HuH-7 (cell line): Measurements from ENCODE around the gene DLGAP5.

Source experiments
- DNase-seq: peaks from one replicate; pipeline ENCODE4 v3.0.0; 2011; ENCODE audit warnings: low spot score

Gene DLGAP5

DNA sequence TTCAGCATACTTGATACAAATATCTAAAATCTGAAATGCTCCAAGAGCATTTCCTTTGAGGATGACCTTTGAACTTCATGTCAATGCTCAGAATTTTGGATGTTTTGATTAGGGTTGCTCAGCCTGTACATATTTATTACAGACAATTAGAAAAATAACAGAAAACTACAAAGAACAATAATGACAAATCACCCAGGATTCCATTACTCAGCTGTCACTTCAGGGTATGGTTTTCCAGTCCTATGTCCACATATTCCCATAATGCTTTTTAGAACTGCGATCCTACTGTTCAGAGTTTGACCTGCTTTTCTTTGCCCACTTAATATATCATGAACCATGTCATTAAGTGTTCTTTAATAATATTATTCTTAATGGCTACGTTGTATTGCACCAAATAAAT lies 11.4 kb downstream of the DLGAP5 start:
- no peak for DNase-seq

DNA sequence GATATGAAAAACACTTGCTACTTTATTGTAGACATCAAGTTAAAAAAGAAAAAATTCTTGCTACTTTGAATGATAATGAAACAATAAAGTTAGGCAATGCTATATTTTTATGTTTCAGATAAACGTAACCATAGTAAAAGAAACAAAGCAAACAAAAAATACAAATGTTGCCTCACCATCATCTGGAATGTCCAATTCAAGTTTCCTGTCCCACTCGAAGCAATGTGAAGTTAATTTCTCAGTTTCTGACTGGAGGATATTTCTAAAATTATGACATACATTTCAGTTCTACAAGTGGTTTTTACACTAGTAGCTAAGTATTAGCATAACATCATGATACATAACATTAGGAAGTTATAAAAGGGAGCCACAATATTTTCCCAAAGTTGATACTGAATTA lies 20.9 kb downstream of the DLGAP5 start:
- DNase-seq: no peak

DNA sequence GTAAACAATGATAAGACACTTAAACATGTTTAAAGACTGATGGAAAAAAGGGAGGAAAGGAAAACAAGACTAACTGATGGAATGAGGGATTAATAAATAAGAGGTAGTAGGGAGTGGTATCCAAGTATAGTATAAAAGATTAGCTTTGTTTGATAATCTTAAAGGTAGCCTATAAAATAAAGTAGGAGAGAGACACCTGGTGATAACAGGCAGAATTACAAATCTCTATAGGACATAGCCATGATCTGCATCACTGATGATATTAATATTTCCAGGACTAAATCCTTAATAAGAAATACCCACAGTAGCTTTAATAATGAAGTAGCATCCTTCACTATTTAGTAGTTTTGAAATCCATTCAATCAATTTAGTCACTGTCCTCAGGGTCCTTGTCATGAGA lies 30.4 kb downstream of the DLGAP5 start:
- DNase-seq: peak; percentile 12

DNA sequence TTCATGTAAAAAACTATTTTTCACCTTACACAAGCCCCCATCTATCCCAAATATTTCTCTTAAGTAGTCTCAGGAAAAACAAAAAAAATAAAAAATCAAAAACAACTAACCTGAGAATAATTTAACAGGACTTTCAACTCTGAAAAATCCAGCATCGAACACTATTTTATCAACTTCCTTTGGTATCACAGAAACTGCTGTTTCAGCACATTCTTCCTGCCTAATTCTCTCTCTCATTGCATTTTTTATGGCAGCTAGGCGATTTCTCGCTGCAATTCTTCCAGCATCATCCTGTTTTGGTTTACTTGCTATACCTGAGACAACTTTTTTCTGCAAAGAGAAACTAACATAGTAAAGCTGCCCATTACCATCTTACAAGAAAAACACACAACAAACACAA lies 33.0 kb downstream of the DLGAP5 start:
- no peak for DNase-seq

DNA sequence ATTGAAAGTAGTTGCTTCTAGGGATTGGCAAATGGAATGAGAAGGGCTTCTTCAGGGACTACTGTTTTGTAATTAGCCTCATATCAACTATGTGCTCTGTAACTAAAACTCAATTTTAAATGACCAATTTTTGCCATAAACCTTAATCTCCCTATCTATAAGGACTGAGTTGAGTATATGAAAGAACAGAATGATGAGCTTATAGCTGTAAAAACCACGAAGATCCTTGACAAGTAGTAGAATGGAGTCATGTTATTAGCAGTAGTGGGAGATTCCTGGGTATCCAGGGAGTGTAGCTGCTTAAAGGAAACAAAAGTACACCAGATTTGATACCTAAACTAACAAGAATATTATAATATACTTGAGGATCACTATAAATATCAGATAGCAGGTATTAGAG lies 34.3 kb downstream of the DLGAP5 start:
- no peak for DNase-seq

DNA sequence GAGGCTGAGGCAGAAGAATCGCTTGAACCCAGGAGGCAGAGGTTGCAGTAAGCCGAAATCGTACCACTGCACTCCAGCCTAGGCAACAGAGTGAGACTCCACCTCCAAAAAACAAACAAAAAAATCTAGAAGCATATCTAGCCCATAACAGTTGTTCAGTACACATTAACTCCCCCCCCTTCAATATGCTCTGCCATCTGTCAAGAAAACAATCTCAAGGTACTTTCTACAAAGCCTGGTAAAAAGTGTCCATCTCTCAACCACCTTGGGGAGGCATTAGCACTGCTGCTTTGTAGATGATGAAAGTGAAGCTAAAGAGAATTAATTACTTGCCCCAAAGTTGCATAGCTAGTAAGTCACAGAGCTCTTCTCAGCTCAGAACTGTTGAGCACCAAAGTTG lies 37.4 kb downstream of the DLGAP5 start:
- no peak for DNase-seq

DNA sequence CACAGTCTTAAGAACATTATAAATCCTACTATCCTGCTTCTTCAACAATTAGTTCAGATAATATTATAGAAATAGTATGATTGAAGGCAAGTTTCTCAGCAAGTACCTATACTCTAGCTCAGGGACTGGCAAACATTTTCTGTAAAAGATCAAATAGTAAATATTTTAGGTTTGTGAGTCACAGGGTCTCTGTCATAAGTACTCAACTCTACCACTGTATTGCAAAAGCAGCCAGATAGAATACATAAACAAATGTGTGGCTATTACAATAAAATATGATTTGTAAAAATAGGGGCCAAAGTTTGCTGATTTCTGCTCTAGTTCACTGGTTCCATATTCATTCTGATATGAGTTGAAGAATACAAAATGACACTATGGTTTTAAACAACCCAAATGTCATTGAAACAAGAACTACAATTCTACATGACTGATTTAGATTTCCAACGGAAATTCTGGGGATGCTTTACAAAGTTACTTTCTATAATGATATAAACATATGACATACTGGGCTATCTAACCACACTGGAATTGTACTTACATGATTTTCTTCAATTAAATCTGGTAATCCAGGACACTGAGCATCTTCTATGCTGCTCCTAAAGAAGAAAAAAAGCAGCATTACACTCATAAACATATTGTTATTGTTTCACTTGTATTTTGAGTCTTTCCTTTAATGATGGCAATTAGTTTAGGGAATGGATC lies 39.2 kb downstream of the DLGAP5 start:
- no peak for DNase-seq

DNA sequence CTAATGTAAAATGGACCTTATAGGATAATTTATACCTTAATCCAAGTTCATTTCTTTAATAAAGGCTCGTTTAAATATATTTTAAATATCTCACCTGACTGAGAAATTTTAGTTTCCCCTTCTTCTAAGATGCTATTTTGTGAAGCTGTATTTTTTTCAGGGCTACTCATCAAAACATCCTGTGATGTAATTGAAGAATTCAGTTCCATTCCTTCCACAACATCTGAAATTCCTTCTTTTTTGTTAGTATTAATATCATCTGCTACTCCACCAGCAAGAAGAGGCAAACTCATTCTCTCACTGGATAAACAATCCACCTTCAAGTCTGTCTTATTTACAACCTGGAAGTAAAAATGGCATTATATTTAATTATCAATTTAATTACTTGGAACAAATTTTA lies 39.8 kb downstream of the DLGAP5 start:
- DNase-seq: no peak

DNA sequence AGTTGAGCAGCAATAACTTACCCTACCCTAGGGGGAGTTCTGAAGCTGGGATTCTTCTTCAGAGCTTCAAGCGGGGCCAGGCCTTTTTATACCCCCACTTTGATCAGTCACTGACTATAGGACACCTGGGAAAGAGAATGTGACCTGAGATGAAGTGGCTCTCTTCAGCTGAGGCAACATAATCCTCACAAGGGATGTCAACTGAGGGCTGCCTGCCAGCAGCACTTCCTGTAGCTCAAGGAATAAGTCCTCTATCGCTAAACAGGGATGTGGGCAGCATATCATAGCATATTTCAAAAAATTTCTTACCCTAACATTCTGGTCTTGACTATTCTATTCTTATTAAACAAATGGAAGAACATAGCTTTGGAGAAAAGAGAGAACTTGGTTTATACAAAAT lies 45.0 kb downstream of the DLGAP5 start:
- DNase-seq: no peak

DNA sequence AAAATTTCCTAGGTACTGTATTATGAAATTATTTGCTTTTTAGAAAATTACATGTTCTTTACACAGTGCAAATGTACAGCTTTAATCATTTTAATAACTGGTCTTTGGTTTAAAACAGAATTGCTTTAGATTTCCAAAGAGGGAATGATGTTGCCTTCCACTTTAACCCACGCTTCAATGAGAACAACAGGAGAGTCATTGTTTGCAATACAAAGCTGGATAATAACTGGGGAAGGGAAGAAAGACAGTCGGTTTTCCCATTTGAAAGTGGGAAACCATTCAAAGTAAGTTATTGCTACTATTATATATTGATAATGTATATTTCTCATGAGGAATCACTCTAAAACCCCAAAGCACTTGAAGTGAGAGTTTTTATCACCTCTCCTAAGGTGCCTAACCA lies 48.9 kb downstream of the DLGAP5 start:
- DNase-seq: no peak

DNA sequence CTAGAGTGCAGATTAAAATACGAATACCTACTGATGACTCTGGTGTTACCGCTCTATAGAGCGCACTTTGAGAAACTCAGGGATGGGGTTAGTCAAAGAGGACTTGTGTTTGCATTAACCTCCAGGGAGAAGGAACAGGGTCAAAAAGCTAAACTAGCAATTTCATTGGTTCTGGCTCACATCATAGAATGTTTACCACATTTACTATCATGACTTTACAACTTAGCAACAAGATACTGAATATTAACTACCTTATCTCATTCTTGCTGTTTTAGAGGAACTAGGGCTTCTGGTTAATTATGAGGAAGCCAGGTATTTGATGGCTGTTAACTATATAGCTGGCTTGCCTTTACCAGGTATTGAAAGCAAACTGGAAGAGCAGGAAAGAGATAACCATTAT lies 49.6 kb downstream of the DLGAP5 start:
- DNase-seq: no peak

DNA sequence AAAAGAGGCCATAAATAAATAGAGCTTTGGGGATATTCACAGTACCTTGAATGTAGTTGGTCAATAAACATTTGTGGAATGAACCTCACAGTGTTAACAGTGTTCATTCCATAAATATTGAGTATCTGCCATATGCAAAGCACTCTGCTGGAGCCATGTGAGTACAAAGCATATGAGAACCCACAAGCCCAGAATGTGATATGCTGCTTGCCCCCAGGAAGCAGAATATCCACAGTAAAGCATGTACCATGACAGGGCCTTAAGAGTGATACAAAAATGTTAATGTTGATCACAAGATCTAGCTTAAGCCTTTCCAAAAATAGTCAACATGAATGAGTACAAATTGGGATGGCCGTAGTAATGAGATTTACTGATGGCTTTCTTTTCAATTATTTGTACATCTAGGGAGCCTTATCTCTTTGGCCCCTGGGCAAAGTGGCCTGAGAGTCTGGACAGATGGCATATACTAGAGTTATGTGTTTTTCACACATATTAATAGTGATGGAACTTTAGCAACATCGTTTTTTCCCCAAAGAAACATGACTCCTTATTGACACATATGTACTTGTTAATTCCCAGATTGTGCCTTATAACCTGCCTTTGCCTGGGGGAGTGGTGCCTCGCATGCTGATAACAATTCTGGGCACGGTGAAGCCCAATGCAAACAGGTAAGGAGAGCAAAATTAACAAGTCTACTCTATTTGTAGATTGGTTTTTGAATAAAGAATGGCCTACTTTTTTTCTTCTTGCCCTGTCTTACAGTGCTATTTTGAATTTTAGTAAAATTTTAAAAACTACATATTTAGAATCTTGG lies 51.5 kb downstream of the DLGAP5 start:
- no peak for DNase-seq

DNA sequence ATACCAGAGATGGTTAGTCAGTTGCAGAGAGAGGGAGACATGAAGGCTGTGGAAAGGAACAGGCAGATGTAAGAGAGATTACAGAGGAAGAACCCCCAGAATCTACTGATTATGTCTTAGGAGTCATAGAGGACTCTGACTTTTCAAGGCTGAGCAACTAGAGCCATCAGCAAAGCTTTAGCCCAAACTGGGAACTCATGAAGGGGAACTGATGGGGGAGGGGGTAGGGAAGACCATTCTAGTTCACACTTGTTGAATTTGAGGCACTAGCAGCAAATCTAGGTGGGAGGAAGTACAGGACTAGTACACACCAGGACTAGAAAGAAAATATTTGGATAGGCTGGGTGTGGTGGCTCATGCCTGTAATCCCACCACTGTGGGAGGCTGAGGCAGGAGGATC lies 52.2 kb downstream of the DLGAP5 start:
- DNase-seq: no peak

DNA sequence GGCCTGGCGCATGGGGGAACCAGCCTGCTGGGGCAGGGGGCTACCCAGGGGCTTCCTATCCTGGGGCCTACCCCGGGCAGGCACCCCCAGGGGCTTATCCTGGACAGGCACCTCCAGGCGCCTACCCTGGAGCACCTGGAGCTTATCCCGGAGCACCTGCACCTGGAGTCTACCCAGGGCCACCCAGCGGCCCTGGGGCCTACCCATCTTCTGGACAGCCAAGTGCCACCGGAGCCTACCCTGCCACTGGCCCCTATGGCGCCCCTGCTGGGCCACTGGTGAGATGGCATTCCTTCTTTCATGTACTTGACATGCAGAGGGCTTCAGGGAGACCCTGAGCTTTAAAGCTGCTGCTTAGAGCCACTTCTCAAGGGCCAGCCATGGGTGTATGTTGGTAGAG lies 53.3 kb downstream of the DLGAP5 start:
- DNase-seq: no peak

DNA sequence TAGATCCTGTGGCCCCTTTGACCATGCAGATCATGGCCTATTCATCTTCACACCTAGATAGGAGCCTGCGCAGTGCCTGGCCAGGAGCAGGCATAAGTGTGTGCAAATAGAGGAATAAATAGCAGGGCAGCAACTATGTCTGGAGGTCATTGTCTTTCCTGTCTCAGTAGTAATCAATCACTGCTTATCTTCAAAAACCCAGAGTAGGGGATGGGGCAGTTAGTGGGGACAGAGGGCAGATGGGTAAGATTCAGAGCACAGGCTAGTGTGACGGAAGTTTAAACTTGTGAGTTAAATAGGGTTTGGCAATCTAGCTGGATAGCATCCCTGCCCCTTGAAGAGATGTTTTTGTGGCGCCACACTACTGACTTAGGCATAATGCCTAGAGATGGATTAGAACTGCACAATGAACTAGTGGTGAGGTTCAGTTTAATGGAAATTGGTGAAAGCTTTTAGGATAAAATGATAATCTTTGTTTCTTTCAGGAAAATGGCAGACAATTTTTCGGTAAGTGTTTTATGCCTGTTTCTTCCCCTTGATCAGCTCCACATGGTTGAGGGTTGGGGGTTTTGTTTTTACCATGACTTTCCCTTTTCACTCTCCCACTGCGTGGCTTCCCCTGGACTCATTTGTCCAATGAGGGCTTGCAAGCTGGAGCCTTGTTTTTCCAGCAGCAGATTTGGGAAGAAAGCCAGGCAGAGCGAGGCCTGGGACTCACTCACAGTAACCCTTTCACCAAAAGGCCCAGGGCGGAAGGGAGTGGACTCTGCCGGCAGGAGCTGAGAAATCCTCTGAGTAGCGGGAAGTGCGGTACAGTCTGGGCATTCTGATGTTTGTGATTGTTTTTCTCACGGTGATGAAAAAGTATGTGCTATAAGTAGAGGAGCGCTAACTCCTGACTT lies 54.2 kb downstream of the DLGAP5 start:
- no peak for DNase-seq

DNA sequence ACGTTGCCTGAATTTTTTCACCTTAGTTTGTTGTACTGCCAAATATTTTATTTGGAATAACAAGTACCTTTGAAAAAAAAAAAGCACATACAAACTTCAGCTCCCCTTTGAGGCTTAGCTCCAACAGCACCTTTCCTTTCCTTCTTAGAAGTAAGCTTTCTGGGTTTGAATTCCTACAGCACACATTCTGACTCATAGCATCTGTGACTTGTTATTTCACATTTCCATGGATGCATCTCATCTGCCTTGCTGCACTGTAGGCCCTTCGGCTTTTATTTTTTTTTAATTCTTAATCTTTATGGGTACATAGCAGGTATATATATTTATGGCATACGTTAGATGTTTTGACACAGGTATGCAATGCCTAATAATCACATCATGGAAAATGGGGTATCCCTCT lies 55.1 kb downstream of the DLGAP5 start:
- no peak for DNase-seq

DNA sequence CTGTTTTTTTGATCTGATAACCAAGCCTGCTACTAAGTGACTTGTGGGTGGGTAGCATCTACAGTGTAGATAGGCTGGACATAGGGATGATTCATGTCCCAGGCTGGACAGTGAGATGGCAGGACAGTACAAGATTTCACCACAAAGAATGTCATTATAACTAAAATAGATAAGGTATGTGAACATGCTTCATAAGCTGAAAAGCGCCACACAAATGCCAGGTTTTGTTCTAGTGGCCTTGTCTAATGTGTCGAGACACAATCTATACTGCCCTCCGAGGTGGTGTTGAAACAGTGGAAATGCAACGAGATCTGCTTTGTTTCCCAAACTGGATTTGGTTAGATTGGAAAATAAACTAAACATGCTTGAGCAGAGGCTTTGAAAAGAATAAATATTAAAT lies 58.0 kb downstream of the DLGAP5 start:
- DNase-seq: peak; percentile 59

DNA sequence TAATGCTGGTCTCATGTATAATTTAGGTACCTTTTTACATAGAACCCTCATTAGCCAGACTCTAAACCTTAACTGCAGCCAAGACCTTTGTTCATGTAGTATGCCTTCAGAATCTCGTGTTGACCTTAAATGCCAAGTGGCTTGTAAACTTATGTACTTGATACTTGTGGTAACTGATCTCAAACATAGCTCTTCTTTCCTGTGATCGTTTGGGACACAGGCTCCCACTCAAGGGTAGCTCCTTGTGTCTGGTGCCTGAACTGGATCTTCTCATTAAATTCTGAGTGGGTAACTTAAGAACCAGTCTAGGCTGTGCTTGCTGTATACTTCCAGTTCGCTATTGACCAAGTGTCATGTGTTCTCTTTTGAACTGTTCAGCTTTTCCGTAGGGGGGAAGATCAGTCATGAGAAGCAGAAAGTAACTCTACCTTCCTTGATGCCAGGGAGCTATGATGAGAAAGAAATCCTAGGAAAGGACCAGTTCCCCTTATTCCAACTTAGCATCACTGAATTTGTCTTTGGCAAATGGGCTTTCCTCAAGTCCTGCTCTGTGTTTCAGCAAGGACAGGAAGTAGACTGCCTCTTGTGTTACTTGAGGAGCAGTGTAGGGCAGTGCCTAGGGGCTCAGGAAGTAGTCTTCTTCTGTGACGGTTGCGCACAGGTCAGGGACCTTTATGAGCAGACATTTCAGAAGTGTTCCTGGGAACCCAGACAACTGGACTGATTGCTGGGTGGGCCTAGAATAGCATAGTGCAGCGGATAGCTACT lies 59.8 kb downstream of the DLGAP5 start:
- DNase-seq: no peak

DNA sequence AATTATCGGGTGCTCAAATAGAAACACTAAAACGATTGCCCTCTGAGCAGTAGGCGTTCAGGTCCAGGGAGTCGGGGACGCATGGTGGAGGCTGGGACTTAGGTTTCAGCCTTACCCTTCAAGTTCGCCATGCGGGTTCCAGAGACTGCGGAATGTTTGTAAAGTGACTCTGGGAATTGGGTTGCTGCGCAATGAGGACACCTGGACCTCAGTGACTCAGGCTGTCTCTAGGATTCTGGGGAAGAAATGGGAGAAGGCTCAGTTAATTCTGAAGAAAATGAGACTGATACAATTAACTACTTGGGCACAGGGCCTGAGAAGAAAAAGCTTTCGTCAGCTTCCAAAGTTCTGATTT lies 61.2 kb downstream of the DLGAP5 start:
- DNase-seq: peak; percentile 47

DNA sequence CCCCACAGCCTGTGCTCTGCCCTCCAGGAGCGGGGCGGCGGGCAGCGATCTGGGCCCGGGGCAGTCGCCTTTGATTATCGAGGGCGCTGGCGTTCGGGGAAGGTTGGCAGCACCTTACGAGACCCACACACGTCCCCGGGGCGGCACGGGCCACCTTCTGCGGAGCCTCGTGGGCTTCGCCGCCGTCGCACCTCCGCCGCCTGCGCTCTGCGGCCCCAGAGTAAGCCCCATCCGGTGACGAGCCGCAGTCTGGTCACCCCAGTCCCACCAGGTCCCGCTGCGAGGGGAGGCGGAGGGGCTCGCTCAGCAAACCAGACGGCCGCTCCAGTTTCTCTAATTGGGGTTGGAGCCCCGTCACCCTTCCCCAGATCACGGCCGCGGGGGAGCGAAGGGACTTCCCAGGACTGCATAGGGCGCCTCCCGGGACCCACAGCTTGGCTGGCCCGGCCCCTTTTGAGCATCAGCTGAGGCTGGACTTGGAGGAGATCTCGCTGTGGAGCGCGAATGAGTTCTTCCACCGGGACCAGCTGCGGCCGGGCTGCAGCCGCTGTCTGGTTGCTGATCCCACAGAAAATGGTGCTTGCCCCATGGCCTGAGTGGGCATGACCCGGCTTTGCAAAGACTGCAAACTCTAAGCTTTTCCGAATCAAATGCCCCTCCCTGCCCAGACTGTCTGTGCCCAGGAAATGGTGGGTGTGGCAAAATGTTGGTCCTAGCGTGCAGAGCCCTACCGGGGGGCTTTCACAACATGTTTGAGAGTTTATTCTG lies 61.8 kb downstream of the DLGAP5 start:
- DNase-seq: peak; percentile 57

DNA sequence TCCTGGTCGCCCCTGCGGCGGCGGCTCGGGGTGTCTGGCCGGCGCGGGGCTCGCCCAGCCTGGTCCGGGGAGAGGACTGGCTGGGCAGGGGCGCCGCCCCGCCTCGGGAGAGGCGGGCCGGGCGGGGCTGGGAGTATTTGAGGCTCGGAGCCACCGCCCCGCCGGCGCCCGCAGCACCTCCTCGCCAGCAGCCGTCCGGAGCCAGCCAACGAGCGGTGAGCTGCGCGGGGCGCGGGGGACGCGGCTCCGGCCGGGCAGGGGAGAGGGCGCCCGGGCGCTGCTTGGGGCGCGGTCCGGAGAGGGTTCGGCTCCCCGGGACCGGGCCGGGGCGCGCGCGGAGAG lies 62.3 kb downstream of the DLGAP5 start, which contains the start of gene LGALS3:
LGALS3 (plus strand) TSS at position 167 of the 342 bp plus-strand sequence. CDS start 8,122 bp downstream, outside the sequence.
- peak; percentile 77 for DNase-seq
